GM18861 (cell line): ENCODE results near the gene LRRC4C.
A peak's percentile ranks its signal among the peaks of the same experiment; 100 is the strongest.
"Not testable (repeated sequence)": the region's sequence is repeated elsewhere in the genome, so short reads cannot be mapped to it uniquely, and the experiment has no call there.

ENCODE experiments used
- ATAC-seq: cut with Tn5 transposase; IDR thresholded peaks from one replicate; pipeline ENCODE4 v1.9.1; 2021; ENCODE audit not compliant: unreplicated experiment

The LRRC4C gene

GRCh38 chr11:40269865-40270264 lies 1189.6 kb downstream of the LRRC4C start:
- ATAC-seq: no peak

DNA sequence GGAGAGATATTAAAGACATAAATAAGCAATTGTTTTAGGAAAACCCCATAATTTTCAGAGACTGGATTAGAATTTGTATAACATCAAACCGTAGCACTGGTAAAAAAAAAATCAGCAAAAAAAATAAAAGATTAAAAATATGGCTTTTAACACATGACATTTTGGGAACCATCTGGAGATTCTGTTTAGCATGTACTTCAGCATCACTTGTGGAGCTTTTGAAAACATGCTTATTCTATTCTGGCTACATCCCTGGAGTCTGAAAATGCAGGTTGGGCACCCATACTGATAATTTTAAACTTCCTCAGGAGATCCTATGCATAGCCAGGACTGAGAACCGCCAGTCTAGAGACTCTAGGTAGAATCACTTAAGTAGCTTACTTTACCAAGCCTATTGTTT lies 1190.9 kb downstream of the LRRC4C start:
- no peak for ATAC-seq

- no peak for ATAC-seq
Measured at GRCh38 chr11:40255457-40255856, 1204.0 kb downstream of the LRRC4C start.

DNA sequence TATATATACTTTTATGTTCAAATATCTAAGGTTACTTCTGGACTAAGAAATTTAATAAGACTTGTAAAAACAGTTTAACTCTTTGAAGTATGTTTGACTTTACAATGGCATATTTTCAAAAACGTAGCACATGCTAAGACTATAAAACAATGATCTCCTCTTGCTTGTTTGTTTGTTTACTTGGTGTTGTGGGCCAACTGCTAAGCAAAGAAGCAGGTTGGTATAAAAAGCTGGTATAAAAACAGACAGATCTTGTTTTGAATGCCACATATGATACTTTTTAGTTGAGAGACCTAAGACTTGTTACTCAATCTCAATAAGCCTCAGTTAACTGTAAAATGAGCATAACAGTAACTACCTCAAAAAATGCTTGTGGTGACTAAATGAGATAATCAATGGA lies 1206.3 kb downstream of the LRRC4C start:
- ATAC-seq: no peak

GRCh38 chr11:40252236-40252635 lies 1207.2 kb downstream of the LRRC4C start:
- ATAC-seq: no peak

GRCh38 chr11:40246983-40247382 lies 1212.5 kb downstream of the LRRC4C start:
- no peak for ATAC-seq

DNA sequence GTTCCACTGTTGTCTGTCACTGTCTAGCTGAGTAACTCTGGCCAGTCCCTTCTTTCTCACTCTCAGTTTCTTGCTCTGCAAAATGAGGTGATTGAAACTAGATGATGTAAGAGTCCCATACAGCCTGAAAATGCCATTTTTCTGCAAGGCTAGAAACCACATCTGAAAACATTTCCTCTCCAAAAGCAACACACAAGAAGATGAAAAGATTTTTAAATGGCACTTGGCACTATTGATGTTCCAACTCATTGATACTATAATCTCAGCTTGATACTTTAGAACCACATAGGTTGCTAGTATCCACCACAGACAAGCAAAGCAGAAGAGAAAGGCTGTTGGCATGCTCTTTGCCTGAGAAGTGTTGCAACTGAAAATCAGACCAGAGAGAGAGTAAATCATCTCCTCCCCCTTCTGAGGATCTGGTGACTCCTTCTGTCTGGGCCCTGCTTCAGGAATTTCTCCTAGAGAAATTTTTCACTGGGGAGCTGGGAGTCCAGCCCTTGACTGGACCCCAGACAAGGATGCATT lies 1217.9 kb downstream of the LRRC4C start:
- ATAC-seq: peak; percentile 92

DNA sequence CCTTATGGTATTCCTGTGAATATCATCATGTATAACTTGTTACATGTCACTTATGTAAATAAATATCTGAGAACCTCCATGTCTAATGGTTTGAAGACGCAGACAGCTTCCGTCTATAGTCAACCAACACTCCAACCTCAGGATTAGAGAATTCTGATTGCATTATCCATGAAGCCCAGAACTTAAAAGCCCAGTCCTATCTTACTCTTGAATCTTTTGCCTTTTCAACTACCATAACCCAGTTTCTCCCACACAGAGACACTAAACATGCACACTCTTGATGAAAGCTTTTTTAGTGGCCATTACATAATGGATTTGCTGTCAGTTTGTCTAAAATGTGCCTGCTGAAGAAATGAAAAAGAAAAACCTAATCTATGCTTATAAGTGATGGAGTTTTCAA lies 1219.2 kb downstream of the LRRC4C start:
- no peak for ATAC-seq

DNA sequence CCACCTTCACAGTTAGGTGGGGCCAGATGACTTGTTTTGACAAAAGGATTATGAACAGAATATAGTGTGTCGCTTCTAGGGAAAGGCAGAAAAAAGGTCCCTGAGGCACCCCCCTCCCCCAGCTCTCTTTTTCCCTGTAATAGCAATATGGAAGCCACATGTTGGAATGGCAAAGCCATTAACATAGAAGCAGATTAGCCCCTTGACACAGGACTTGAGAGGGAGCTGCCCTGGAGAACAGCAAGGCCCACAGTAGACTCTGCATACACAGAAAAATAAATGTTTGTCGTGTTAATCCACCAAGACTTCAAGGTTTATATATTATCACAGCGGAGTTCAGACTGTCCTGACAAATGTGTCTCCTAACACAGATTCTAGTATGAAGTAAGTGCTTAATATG lies 1222.9 kb downstream of the LRRC4C start:
- ATAC-seq: no peak

DNA sequence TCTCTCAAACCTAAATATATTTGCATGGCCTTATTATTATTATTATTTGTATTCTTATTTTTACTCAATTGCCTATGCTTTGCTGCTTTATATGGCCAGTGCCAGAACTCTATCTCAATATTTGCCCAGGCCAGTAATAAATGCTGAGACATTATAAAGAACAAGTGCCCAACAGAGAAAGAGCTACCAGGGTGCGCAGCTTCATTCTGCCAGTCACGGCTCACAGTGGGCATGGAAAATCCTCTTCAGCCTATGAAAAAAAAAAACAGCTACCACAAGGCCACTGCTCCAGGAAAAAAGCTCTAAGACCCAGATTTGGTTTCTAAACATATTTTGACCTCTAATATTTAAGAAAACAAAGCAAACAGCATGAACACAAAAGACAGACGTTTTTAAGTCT lies 1223.6 kb downstream of the LRRC4C start:
- ATAC-seq: no peak

GRCh38 chr11:40230821-40231220 lies 1228.6 kb downstream of the LRRC4C start:
- no peak for ATAC-seq

GRCh38 chr11:40228662-40229061 lies 1230.8 kb downstream of the LRRC4C start:
- no peak for ATAC-seq

GRCh38 chr11:40227730-40228129 lies 1231.7 kb downstream of the LRRC4C start:
- peak; percentile 96 for ATAC-seq

GRCh38 chr11:40226654-40227053 lies 1232.8 kb downstream of the LRRC4C start:
- no peak for ATAC-seq

DNA sequence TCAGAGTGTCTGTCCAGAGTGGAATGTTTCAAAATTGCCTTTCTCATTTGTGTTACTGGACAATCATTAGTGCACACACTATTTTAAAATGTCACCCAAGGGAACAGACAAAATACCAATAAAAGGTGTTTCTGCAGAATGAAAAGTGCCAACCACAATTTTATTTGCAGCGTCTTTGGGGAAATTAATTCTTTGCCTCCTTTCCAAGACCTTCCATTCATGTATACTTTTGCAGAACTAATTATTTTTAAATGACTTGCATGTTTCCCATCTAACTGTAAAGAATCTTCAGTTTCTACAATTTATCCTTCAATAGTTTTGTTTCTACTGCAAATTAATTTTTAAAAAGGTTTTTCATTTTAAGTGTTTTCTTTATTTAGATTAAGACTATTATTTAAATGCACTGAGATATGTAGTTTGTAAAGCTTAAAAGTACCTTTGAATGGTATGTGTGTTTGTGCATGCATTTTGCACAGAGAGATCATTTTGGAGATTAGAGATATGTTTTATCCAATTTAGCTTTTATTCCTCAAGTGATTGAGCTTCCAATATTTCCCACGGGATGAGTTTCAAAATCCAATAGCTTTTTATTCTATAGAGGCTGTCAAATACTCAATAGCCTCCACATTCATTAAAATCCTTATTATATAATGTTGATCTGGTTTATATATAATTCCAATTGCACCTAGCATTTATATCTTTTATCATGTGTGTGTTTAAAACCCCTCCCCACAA lies 1235.7 kb downstream of the LRRC4C start:
- ATAC-seq: no peak

GRCh38 chr11:40219401-40219800 lies 1240.1 kb downstream of the LRRC4C start:
- ATAC-seq: no peak

DNA sequence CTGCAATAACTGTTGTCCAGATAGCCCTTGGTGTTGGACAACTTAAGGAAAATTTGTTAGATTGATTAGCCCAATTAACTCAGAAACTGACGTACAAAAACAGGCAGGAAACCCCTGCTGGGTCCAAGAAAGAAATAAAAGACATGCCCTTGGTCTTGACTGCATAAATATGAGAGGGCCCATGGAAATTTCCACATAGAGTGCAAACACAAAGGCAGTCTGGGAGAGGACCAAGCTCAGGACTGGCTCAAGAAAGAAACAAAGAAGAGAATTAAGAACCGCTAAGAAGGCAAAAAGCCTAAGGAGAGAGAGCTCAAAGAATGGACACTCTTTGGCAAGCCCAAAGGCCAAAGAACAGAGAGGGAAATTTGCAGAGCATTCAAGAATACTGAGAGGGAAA lies 1243.9 kb downstream of the LRRC4C start:
- no peak for ATAC-seq

GRCh38 chr11:40207416-40207815 lies 1252.0 kb downstream of the LRRC4C start:
- no peak for ATAC-seq

DNA sequence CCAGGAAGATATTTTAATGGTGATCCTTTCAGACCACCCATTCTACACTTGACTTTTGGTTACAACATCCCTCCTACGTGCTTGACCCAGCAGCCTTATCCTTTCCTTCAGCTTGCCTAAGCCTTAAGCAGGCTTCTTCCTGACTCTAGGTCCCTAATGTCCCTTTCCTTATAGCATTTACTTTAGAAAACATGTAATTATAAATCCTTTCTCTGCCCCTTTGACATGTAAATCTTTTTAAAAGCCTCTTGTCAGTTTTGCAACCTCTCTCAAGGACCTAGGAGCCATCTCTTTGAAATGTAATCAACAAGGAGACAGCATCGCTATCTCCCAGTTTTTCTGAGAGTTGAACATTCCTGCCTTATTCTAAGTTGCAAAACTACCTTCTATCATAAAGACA lies 1255.2 kb downstream of the LRRC4C start:
- no peak for ATAC-seq

DNA sequence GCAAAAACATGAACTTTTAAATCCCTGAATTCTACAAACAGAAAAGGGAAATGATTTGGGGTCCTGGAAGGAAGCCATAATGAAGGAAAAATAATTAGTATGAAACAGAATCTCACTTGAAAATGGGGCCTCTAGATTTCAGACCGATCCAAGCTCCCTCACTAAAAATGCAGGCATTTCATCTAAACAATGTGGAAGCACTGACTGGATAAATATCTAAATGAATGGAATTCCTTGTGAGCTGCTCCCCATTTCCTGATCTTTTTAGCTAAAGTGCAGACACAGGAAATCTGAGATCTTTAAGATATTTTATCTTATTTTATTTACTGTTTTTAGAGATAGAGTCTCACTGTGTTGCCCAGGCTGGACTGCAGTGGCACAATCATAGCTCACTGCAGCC lies 1255.8 kb downstream of the LRRC4C start:
- no peak for ATAC-seq

- no peak for ATAC-seq
Measured at GRCh38 chr11:40202589-40203270, 1256.7 kb downstream of the LRRC4C start.

DNA sequence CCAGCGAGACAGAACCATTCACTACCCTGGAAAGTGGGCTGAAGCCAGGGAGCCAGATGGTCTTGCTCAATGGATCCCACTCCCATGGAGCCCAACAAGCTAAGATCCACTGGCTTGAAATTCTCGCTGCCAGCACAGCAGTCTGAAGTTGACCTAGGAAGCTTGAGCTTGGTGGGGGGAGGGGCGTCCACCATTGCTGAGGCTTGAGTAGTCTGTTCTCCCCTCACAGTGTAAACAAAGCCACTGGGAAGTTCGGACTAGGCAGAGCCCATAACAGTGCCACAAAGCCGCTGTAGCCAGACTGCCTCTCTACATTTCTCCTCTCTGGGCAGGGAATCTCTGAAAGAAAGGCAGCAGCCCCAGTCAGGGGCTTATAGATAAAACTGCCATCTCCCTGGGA lies 1266.9 kb downstream of the LRRC4C start:
- ATAC-seq: not testable (repeated sequence)
